DMS153 treated with DMSO at 0.1 percent for 48 hours (cell line): ENCODE measurements around the gene HYAL3.
A peak's percentile ranks its signal among the peaks of the same experiment; 100 is the strongest.
"Not testable (repeated sequence)": the region's sequence is repeated elsewhere in the genome, so short reads cannot be mapped to it uniquely, and the experiment has no call there.

Source experiments
- DNase-seq: peaks from one replicate; lab custom pipeline; 2025; ENCODE audit not compliant: unreplicated experiment; lab: John Stamatoyannopoulos, UW

The HYAL3 gene

GRCh38 chr3:50260027-50260941 is 38.9 kb downstream of the HYAL3 start:
- no peak for DNase-seq

GRCh38 chr3:50259432-50260026 is 39.7 kb downstream of the HYAL3 start:
- DNase-seq: no peak

- DNase-seq: no peak
These were observed 40.2 kb downstream of the HYAL3 start for GRCh38 chr3:50258979-50259378.

GRCh38 chr3:50258029-50258680 is 41.0 kb downstream of the HYAL3 start:
- no peak for DNase-seq

- DNase-seq: no peak
These were observed 42.0 kb downstream of the HYAL3 start for GRCh38 chr3:50256978-50257890.

- DNase-seq: no peak
These were observed 44.0 kb downstream of the HYAL3 start for GRCh38 chr3:50255251-50255615.

GRCh38 chr3:50254577-50255250 is 44.5 kb downstream of the HYAL3 start:
- DNase-seq: no peak

- no peak for DNase-seq
These were observed 48.0 kb downstream of the HYAL3 start for GRCh38 chr3:50251220-50251619.

- no peak for DNase-seq
These were observed 48.7 kb downstream of the HYAL3 start for GRCh38 chr3:50250514-50250913.

GRCh38 chr3:50249457-50249856 is 49.7 kb downstream of the HYAL3 start:
- no peak for DNase-seq

- DNase-seq: no peak
These were observed 50.8 kb downstream of the HYAL3 start for GRCh38 chr3:50248387-50248786.

GRCh38 chr3:50246517-50246954 is 52.7 kb downstream of the HYAL3 start:
- DNase-seq: no peak

- peak; percentile 24 for DNase-seq
These were observed 53.2 kb downstream of the HYAL3 start for GRCh38 chr3:50245831-50246516.

- no peak for DNase-seq
These were observed 53.9 kb downstream of the HYAL3 start for GRCh38 chr3:50245251-50245745.

- DNase-seq: not testable (repeated sequence)
These were observed 54.4 kb downstream of the HYAL3 start for GRCh38 chr3:50244813-50245212.

- DNase-seq: no peak
These were observed 55.7 kb downstream of the HYAL3 start for GRCh38 chr3:50243543-50243895.

- no peak for DNase-seq
These were observed 56.2 kb downstream of the HYAL3 start for GRCh38 chr3:50242851-50243542.
